NCI-H345 treated with DMSO at 0.1 percent for 48 hours (cell line): ENCODE measurements around the gene NFXL1.
A peak's percentile ranks its signal among the peaks of the same experiment; 100 is the strongest.
"Not testable (repeated sequence)": the region's sequence is repeated elsewhere in the genome, so short reads cannot be mapped to it uniquely, and the experiment has no call there.

ENCODE experiments used
- DNase-seq: peaks from one replicate; lab custom pipeline; 2025; ENCODE audit not compliant: unreplicated experiment; lab: John Stamatoyannopoulos, UW

The NFXL1 gene

DNA sequence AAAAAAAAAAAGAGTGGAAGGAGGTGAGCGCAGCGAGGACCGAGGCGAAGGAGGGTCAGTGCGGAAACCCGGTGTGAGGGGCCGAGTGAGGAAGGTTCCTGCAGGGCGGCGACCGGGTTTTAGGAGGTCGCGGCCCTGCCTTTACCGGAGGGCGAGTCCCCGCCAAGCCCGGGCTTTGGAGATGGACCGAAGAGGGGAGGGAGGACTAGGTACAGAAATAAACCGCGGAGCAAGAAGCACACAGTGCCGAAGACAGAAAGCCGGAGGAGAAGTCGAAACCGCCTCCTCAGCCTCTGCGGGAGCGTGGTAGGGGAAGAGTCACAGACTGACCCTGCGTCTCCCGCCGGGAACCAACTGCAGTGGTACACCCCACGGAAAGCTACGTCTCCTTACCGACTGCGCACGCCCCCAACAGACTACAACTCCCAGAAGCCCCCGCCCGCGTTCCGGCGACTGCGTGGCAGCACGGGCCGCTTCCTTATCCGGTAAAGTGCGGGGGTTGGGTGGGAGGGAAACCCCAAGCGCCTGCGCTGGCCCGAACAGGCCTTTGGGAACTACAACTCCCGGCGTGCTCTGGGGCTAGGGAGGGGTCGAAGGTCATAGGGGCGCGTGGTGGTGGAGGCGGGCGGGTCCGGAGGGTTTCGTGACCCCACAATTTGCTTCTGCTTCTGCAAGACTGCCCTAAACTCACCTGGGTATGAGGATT lies at the start of gene NFXL1:
NFXL1 (minus strand) TSS at position 364 of the 706 bp plus-strand sequence. CDS start 380 bp downstream, outside the sequence.
- peak; percentile 69 for DNase-seq

DNA sequence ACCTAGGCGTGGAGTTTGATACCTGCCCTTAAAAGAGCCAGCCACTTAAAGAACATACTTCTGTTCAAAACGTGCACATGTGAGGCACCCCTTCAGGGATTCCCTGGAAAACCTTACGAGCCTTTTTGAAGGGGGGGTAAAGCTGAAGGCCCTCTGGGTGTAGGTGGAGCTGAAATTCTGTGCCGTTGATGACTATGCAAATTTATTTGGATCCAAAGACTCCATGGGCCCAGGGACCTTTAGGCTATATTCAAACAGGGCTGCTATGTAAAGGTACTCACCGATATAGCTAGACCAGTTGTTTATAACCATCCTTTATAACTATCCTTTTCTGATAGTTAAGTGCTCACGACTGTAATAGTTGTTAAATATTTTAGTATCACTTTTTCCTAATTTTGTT lies 40.3 kb upstream of the NFXL1 start:
- no peak for DNase-seq

DNA sequence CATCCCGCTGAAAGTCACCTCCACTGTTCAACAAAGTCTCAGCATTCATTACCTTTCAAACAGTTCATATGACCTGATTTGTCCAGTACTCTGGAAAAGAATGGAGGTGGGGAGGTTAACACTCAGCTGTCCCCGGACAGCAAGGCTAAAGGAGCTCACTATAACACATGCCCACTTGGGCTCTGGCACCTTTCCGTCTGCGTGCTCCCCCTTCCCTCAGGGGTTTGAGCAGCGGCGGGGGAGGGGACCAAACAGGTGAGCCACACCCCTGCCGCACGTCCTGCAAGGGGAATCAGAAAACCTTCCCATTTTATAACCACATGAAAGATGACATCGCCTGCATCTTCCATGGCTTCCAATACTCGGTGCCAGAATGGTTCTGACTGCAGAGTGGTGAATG lies 39.9 kb upstream of the NFXL1 start:
- no peak for DNase-seq

DNA sequence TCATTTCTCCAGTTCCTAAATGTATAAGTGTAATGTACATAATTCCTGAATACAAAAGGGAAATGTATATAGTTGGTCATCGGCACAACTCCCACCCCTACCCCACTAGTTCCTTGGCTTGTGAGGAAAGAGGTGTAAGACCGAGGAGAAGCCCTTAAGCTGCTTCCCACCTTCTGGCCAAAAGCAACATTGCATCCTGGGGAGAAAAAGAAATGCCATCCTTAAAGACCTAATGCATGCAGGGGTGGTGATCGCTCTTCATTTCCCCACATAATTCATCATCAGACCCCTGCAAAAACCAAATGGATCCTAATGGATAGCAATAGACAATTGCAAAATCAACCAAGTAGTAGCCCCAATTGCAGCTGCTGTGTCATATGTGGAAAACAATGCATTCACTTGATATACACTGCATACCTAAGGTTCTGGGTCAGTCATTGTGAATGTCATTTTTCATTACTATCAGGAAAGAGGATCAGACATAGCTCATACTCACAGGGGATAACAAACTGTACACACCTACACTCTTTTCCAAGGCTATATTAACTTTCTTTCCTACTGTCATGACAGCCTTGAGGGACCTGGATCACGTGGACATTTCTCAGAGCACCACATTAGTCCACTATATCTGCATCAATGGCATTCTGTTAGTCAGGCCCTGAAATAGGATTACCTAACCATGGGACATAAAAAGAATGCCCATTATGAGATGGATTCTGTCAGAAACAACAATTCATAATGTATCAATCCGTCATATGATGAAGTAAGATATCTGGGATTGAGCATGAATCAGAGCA lies 31.7 kb upstream of the NFXL1 start:
- DNase-seq, result no peak

DNA sequence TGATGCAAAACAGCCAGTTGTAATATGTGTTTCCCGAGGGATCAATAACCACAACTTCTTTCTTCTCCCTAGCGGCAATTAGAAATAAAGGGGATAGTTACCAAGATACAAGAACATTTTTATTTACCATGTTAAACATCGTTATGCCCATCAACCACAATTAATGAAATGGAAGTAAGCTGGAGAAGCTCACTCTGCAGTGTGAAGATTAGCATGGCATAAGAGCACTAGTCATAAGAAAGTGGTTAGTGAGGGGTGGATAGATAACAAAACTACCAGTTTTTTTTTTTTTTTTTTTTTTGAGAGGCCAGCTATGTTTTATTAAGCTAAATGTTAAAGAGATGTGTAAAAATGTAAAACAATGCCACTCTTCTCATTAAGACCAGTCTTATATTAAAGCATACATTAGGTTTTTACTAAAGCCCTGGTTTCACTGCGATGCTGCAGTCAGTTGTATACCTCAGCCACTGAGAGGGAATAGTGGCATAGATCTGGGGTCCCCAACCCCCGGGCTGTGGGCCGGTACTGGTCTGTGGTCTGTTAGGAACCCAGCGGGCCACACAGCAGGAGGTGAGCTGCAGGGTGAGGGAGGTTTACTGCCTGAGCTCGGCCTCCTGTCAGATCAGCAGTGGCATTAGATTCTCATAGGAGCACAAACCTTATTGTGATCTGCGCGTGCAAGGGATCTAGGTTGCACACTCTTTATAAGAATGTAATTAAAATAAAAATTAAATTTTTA lies 27.9 kb upstream of the NFXL1 start:
- DNase-seq, result no peak

DNA sequence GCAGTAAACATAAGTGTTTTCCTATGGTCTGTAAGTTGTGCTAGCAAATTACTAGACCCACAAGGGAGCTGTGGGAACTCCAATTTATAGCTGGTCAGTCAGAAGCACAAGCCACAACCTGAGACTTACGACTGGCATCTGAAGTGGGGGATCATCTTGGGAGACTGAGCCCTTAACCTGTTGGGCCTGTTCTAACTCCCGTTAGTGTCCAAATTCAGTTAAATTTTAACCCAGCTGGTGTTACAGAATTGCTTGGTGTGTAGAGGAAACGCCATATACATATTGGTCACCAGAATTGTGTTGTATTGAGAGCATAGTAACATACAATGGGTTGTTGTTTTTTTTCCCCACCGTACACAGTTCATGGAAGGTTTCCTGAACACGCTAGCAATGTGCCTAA lies 25.1 kb upstream of the NFXL1 start:
- DNase-seq, result no peak

DNA sequence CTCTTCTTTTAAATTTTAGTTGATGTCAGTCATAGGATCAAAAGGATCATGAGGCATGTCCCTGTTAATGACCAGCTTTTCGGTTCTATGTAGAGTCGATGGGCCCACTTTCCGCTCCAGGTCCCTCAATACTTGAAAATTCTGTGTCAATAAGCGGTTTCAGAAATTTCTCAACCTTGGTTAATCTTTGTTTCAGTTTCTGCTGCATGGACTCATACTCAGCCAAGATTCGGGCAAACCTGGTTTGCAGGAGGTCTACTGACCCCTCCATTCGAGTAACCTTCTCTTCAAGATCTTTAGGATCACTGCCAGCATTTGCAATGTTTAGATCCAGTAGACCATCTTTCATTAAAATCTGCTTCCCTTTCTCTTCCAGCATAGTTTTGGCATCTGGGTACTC lies 22.0 kb upstream of the NFXL1 start:
- DNase-seq, result no peak

DNA sequence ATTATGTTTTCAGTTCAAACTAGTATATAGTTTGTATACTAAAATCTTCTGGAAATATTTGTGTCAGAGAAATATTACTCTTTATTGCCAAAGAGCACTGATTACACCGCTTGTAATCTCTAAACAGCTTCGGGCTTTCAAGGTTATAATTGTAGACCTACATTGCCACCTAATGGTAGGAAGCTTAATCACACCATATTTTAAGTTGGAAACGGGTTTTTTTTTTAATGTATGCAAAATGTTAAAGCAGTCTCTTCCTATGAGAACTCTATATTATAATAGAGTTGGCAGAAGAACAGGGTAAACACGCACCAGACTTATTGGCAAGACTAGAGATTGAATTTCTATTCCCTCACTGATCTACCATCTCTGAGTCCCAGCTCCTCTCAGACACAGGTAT lies 19.5 kb upstream of the NFXL1 start:
- no peak for DNase-seq

DNA sequence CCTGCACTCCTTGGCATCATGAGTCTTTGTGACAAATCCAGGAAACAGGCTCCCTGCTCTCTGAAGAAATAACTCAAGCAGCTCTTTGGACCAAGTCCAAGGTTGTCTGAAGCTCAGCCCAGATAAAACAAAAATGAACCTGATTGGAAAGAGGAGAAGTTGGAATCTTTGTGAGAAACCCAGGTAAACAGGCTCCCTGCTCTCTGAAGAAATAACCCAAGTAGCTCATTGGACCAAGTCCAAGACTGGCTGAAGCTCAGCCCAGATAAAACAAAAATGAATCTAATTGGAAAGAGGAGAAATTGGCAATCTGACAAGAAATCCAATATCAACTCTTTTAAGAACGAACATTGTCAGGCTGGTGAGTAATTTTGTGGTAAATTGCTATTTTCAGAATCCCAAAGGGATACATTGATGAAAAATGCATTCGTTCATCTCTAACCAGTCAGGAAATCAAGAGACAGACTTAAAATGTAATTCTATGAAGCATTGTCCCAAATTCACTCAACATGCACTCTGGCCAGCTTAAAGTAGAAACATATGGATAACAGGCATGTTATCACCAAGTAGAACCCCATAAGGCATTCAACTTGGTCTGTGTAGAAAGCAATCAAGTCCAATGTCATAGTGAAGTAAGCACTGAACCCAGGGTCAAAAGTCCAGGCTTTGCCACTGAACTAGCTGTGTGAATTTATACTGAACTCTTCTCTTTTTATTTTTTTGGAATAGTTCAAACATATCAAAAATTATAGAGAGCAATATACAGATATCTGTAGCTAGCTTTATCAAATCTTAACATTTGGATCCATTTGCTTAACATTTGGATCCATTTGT lies 16.8 kb upstream of the NFXL1 start:
- no peak for DNase-seq

DNA sequence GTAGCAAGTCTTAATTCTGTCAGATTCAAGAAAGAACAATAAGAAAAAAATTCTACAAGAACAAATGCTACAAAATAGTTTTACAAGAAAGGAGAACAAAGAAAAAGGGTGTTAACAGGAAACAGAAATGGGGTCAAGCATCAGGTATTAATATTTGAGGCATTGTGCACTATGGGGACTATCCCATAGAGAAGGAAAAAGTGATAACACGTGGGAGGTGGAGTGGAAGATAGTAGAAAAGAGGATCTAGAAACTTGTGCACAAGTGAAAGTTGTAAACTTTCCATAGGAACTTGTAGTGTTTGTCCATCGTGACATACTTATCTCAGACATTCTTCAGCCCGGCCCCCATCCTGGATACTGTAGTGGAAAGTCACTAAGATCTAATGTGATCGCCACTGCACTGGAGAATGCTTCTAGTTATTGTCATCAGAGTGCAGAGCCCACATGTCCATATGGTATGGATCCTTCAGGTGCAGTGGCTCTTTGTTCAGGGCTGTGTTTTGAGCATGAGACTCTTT lies 15.4 kb upstream of the NFXL1 start:
- DNase-seq, result no peak

DNA sequence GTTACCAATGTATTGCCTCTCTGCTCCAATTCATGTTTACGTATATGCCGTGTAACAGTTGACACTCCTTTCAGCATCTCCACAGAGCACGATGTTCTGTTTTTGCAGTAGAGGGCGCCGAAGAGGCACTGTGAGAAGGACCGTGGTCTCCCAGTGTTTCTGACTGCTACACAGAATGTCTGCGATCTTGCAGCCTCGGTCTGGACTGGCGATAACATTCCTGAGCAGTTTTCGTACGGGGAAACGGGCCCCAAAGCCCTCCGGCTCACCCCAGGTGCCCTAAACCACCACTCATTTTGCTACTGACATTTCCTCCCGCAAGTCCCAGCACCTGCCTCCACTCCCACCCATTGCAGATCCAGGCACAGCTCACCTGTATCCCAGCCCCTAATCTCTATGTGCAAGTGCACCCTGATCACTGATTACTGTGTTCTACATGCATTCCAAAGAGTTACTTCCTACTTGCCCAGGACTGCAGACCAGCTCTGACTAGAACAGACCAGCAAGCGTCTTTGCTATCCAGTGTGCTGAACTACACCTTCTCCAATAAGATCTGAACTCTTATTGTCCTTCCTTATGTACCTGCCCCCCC lies 12.4 kb upstream of the NFXL1 start:
- DNase-seq, result no peak

DNA sequence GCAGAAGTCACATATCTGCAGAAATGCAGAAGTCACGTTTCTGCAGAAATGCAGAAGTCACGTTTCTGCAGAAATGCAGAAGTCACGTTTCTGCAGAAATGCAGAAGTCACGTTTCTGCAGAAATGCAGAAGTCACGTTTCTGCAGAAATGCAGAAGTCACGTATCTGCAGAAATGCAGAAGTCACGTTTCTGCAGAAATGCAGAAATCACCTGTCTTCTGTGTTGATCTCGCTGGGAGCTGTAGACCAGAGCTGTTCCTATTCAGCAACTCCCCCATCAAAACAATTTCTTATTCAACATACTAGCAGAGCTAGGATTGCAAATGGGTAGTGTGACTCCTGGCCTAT lies 8.9 kb upstream of the NFXL1 start:
- not testable (repeated sequence) for DNase-seq

DNA sequence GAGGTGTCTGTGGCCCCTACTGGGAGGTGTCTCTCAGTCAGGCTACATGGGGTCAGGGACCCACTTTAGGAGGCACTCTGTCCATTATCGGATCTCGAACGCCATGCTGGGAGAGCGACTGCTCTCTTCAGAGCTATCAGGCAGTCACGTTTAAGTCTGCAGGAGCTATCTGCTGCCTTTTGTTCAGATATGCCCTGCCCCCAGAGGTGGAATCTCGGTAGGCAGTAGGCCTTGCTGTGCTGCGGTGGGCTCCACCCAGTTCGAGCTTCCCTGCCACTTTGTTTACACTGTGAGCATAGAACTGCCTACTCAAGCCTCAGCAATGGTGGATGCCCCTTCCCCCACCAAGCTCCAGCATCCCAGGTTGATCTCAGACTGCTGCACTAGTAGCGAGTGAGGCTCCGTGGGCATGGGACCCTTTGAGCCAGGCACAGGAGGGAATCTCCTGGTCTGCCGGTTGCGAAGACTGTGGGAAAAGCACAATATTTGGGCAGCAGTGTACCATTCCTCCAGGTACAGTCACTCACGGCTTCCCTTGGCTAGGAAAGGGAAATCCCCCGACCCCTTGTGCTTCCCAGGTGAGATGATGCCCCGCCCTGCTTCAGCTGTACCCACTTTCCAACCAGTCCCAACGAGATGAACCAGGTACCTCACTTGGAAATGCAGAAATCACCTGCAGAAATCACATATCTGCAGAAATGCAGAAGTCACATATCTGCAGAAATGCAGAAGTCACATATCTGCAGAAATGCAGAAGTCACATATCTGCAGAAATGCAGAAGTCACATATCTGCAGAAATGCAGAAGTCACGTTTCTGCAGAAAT lies 8.3 kb upstream of the NFXL1 start:
- not testable (repeated sequence) for DNase-seq

DNA sequence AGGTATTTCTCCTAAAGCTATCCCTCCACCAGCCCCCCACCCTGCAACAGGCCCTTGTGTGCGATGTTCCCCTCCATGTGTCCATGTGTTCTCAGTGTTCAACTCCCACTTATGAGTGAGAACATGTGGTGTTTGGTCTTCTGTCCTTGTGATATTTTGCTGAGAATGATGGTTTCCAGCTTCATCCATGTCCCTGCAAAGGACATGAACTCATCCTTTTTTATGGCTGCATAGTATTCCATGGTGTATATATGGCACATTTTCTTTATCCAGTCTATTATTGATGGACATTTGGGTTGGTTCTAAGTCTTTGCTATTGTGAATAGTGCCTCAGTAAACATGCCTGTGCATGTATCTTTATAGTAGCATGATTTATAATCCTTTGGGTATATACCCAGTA lies 2.8 kb upstream of the NFXL1 start:
- not testable (repeated sequence) for DNase-seq

DNA sequence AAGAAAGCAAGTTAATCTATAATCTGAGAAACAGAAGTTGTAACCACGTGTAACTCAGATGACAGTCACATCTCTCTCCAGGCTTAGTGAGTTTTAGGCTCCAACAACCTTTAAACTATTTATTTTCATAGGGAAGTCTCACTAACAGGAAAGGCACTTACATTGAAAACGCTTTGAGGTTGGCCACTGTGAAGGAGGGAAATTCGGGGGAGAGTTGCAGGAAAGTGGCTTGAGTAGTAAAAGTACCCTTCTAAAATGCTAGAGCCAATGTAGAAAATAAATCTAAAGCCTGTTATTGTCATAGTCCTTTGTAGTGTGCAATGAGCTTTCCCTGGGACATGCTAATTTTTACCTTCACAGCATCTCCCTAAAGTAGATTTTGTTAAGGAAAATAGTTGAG lies 995 bp upstream of the NFXL1 start:
- DNase-seq, result no peak

DNA sequence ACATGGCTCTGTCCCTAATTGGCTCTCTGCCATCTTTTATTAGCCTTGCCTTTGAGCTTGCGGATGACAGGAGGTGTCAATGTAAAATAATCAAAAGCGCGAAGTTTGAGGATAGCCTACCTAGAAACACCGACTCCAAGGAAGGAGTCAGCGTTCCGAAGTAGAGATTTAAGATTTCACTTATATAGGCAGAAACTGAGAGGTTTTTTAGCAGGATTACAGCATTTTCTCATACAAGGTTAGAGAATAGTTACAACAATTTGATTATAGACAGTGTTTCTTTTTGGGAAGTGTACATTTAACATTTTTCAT lies 499 bp upstream of the NFXL1 start:
- no peak for DNase-seq

DNA sequence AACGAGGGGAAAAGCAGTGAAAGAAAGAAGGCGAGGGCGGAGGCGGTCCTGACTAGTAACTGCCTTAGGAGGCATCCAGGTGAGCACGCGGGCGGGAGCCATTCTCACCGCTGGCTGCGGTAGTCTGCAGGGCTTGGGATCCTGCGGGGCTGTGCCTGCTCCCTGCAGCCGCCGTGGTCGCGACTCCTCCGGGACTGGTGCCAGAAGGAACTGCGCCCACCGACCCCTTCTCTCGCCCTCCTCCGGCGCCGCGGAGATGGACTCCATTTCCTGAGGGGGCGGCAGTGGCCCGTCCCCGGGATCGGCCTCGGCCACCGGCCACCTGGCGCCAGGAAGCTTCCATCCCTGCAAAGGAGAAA lies 543 bp downstream of the NFXL1 start:
- DNase-seq, result no peak

DNA sequence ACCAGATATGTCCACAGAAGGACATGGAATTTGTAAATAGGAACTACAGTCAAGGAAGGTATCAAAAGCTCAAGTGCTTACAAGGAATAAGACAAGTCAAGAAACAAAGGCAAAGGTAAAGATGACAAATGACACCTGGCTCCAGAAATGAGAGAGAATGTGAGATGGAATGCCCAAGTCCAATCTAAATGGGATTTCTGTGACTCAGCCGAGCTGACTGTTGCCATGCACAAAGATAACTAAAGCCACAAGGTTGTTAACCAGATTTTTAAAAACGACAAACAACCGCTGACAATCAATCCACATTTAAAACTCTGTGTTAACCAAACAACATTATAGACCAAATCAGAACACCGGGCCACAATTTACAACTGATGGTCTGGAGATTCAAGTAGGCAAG lies 1.1 kb downstream of the NFXL1 start:
- DNase-seq, result no peak

DNA sequence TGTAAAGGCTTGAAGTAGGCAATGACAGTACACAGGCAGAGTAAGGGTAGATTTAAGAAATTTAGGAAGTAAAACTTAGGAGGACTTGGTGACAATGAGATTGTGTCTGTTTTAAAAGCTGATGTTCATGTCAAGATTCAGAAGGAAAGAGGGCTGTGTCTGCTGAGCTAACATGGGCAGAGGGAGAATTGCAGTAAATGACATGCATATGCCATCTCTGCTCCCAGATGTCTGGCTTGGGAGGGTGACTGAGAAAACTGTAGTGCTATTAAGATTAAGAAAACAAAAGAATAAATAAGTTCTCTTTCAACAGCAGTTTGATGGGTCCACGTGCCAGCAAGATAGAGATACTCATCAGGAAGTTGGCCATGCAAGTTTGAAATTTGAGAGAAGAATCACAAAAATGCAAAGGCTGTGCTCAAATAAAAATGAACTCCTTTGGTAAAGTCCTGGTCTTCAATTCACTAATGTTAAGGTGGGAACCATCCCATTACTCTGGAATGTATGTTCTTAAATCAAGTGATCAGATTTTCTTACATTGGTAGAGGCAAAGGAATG lies 7.2 kb downstream of the NFXL1 start:
- DNase-seq, result no peak

DNA sequence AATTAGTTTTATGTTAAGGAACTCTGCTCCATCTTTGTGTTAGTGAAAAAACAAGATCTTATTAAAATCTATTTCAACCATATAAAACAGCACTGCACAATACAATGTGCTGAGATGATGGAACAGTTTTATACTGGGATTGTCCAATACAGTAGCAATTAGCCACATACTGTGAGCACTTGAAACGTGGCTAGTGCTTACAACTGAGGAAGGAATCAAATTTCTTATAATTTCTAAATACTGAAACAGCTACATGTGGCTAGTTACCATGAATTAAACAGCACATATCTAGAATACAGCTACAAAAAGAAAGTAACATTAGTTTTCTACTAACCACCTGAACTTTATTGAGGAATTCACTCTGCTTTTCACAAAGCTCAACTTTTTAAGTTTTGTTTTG lies 14.7 kb downstream of the NFXL1 start:
- DNase-seq, result no peak
